Endothelial cell of umbilical vein (primary cell): Measurements from ENCODE around the gene CHERP.

ENCODE experiments used
- EZH2 ChIP-seq: IDR thresholded peaks from 2 replicates; pipeline ENCODE4 v1.6.1; 2012; ENCODE audit warnings: borderline replicate concordance, low read depth, mild to moderate bottlenecking, moderate library complexity, low read length, inconsistent platforms; ENCODE audit not compliant: severe bottlenecking
- FOS ChIP-seq: IDR thresholded peaks from 2 replicates; pipeline ENCODE4 v1.6.1; 2011; ENCODE audit warnings: mild to moderate bottlenecking, low read length, moderate library complexity, borderline replicate concordance; ENCODE audit not compliant: insufficient read depth
- GATA2 ChIP-seq: IDR thresholded peaks from 2 replicates; pipeline ENCODE4 v1.7.0; 2011; ENCODE audit warnings: low read depth, mild to moderate bottlenecking, moderate library complexity, mixed read lengths, low read length; ENCODE audit not compliant: insufficient read length, insufficient read depth
- POLR2A ChIP-seq: IDR thresholded peaks from 2 replicates; pipeline ENCODE4 v1.6.1; 2012; ENCODE audit warnings: low read depth, mild to moderate bottlenecking, control low read depth, low read length
- POLR2AphosphoS5 ChIP-seq: IDR thresholded peaks from 2 replicates; pipeline ENCODE4 v1.6.1; 2012; ENCODE audit warnings: low read depth, mild to moderate bottlenecking, control low read depth, low read length, moderate library complexity; ENCODE audit not compliant: insufficient read depth
- TF ChIP-seq, protein P1 (sequence below): IDR thresholded peaks from 2 replicates; pipeline ENCODE4 v1.6.1; 2011; ENCODE audit not compliant: insufficient read depth, insufficient read length
- TF ChIP-seq, protein P2 (sequence below), 2 donors: IDR thresholded peaks; 1 replicate in 1 of 2; 2 replicates in 1 of 2; pipeline ENCODE4 v1.5.1; 2011; ENCODE audit warnings: low read length in 2 of 2, mild to moderate bottlenecking in 2 of 2, moderate library complexity in 2 of 2, control low read depth in 1 of 2, inconsistent platforms in 1 of 2, low read depth in 1 of 2; ENCODE audit not compliant: insufficient read depth in 1 of 2; ENCODE audit errors: extremely low read depth in 1 of 2

DNA sequence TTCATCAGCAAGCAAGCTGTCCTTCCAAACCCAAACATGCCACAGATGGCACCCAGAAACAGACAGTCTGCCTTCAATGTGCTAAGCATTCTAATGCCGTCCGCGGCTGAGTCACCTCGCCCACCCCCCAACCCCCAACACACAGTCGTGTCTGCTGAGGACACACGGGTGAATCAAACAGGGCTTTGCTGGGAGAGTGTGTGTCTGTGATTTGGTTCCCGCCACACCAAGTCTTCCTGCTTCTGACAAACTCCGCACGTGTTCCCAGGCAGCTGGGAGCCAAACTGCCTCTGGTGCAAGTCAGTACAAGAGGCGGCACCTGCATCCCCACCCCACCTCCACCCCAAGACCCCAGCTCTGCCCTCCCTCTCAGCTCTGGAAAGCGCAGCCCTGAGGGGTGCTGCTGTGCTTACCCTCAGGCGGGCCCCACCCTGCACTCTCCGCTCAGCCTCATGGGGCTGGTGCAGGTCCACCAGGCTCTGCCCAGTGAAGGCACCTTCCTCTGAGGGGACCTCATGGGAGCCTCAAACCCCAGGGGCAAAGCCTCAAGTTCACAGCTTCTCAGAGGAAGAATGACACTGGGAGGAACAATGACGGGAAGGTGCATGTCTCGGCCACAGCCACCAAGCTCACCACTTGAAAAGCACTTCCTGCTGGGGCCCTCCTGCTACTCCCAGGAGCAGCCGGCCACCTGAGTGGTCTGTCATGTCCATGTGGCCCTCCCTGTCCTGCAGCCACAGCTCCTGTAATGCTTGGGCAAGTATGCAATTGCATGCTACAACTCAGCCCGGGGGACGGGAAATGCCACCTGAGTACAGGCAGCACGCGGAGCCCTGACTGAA lies 45.0 kb upstream of the CHERP start:
- TF ChIP-seq, protein P1, sequence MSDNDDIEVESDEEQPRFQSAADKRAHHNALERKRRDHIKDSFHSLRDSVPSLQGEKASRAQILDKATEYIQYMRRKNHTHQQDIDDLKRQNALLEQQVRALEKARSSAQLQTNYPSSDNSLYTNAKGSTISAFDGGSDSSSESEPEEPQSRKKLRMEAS, result no peak
- TF ChIP-seq POLR2A (no peak), FOS (no peak), EZH2 (no peak), GATA2 (no peak), POLR2AphosphoS5 (no peak)
- TF ChIP-seq, protein P2, sequence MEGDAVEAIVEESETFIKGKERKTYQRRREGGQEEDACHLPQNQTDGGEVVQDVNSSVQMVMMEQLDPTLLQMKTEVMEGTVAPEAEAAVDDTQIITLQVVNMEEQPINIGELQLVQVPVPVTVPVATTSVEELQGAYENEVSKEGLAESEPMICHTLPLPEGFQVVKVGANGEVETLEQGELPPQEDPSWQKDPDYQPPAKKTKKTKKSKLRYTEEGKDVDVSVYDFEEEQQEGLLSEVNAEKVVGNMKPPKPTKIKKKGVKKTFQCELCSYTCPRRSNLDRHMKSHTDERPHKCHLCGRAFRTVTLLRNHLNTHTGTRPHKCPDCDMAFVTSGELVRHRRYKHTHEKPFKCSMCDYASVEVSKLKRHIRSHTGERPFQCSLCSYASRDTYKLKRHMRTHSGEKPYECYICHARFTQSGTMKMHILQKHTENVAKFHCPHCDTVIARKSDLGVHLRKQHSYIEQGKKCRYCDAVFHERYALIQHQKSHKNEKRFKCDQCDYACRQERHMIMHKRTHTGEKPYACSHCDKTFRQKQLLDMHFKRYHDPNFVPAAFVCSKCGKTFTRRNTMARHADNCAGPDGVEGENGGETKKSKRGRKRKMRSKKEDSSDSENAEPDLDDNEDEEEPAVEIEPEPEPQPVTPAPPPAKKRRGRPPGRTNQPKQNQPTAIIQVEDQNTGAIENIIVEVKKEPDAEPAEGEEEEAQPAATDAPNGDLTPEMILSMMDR (IDR thresholded peaks at IDR 0.05; ENCODE audit: extremely low read depth in 1 of 2, insufficient read depth in 1 of 2, low read depth in 1 of 2, low read length in 2 of 2), result no peak
